Esophagus muscularis mucosa (tissue), 4 donors: Measurements from ENCODE around the gene OR4D1. TPM values are rescaled to one million over a fixed set of nuclear protein-coding genes. Genes with fewer than 3 reads are reported as not detected.

Source experiments
- DNase-seq: peaks from one replicate; pipeline ENCODE4 v3.0.0-alpha.2; 2017; ENCODE audit errors: extremely low spot score
- H3K27ac ChIP-seq, 4 donors: fragments of 200-600 bp; sonication (generic); replicated peaks in 1 of 4; 1 replicate in 3 of 4; 2 replicates in 1 of 4; pipeline ENCODE4 v1.5.1; 2016 to 2019; ENCODE audit warnings: mild to moderate bottlenecking in 1 of 4
- H3K27me3 ChIP-seq, 4 donors: fragments of 200-600 bp; sonication (generic); one replicate each; pipeline versions ENCODE4 v1.5.1 to v1.6.0; 2016 to 2019
- H3K36me3 ChIP-seq, 4 donors: fragments of 200-600 bp; sonication (generic); one replicate each; pipeline ENCODE4 v1.5.1; 2016 to 2019
- H3K4me1 ChIP-seq, 4 donors: fragments of 200-600 bp; sonication (generic); one replicate each; pipeline ENCODE4 v1.5.1; 2016 to 2019
- H3K4me3 ChIP-seq, 4 donors: fragments of 200-600 bp; sonication (generic); 1 replicate in 2 of 4; 2 replicates in 2 of 4; pipeline ENCODE4 v1.5.1; 2016 to 2019; ENCODE audit warnings: mild to moderate bottlenecking in 4 of 4, moderate library complexity in 1 of 4
- H3K9me3 ChIP-seq, 4 donors: fragments of 200-600 bp; sonication (generic); 1 replicate in 3 of 4; 2 replicates in 1 of 4; pipeline ENCODE4 v1.5.1; 2016 to 2019
- CTCF ChIP-seq, 3 experiments: fragments of 200-600 bp in 2 of 3; fragments of 450-650 bp in 1 of 3; sonication (generic) in 2 of 3; IDR thresholded peaks; one replicate each; pipeline ENCODE4 v1.5.1; 2017 to 2019; ENCODE audit warnings: antibody characterized with exemption in 3 of 3, mild to moderate bottlenecking in 2 of 3, moderate library complexity in 1 of 3
- EP300 ChIP-seq: sonication (generic); formaldehyde crosslinking; IDR thresholded peaks from one replicate; pipeline ENCODE4 v1.6.1; 2017; ENCODE audit warnings: antibody characterized with exemption
- POLR2A ChIP-seq: fragments of 450-650 bp; IDR thresholded peaks from one replicate; pipeline ENCODE4 v1.6.1; 2017; ENCODE audit warnings: antibody characterized with exemption, moderate library complexity, mild to moderate bottlenecking, low read depth
- POLR2AphosphoS5 ChIP-seq, 2 donors: sonication (generic); formaldehyde crosslinking; IDR thresholded peaks; one replicate each; pipeline ENCODE4 v1.6.1; 2017; ENCODE audit warnings: antibody characterized with exemption in 2 of 2
- WGBS: methylation state at CpG from one replicate; pipeline ENCODE4 v1.1.5; 2018; 5-methylcytosine and 5-hydroxymethylcytosine counted together
- intact Hi-C: fragments of 100-400 bp; cut with DNase I; formaldehyde crosslinking; loops from one replicate; pipeline ENCODE4 v1.15.1; 2023
- total RNA-seq, 4 donors: library from RNA; depleted of rRNA; stranded (reverse); fragments of >200 nt; gene quantifications; one replicate each; pipeline versions ENCODE4 v1.1.0 to v1.2.1, GENCODE V29; 2016

The OR4D1 gene
- total RNA-seq, 4 donors from 2014 or later: not detected

GRCh38 chr17:58183514-58183913 is 35.3 kb downstream of the OR4D1 start:
- no peak for DNase-seq
- Histone ChIP-seq H3K4me1 (no peaks in the 10 kb centered on the region), H3K9me3 (no peaks in the 10 kb centered on the region), H3K36me3 (no peaks in the 10 kb centered on the region), H3K27ac (no peak overlapping the region), H3K27me3 (peaks cover 0 to 20% (median 0%) of the 10 kb centered on the region in 4 donors), H3K4me3 (no peak overlapping the region)
- intact Hi-C loops: no loop called here
- no peak for TF ChIP-seq CTCF (IDR thresholded peaks at IDR 0.05)
- WGBS: 79% methylated on average over 4 of the region's 4 CpGs

- 52% methylated on average over 9 of the region's 10 CpGs for WGBS
- DNase-seq: no peak
- H3K4me1 ChIP-seq: no peaks in the 10 kb centered on the region
- H3K27ac ChIP-seq: no peak overlapping the region
- peaks cover 0 to 28% (median 0%) of the 10 kb centered on the region in 4 donors for H3K27me3 ChIP-seq
- TF ChIP-seq POLR2AphosphoS5 (IDR thresholded peaks at IDR 0.05): no peak
- TF ChIP-seq CTCF (IDR thresholded peaks at IDR 0.05): no peak
- no peak for TF ChIP-seq POLR2A
- no peak for TF ChIP-seq EP300
- intact Hi-C loops: no loop called here
- H3K4me3 ChIP-seq: no peak overlapping the region
- no peaks in the 10 kb centered on the region for H3K36me3 ChIP-seq
- H3K9me3 ChIP-seq: no peaks in the 10 kb centered on the region
Observed at GRCh38 chr17:58184308-58184985, 36.3 kb downstream of the OR4D1 start.

DNA sequence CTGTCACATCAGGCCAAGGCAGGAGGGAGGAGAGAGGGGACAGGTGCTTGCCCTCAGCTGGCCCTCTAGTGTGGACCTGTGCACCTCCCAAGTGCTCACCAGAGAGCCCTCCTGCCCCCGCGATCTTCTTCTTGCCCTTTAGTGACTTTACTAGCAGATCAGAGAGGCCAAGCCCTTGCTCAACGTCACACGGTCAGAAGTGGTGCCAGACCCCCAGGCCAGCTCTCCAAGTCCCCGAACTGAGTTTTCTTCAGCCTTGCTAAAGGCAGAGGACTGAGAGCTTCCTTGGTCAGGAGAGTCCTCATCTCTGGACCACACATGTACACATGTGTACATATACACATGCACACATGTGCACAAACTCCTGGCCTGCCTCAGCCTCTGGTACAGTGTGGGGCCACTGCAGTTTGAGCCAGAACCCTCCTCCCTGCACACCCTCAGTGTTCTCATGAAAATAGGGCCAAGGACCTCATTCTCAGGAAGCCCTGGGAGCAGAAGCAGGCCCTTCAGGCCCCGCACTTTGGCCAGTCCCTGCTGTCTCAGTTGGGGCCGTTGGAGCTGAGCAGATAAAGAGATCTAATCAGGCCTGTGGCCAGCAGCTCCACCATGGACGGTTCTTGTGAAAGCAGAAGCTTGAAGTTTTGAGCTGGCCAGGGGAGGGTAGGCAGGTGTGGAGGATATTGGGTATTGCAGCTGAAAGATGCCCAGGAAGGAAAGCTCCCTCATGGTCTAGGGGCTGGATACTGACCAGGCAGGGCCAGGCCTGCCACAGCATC is 37.0 kb downstream of the OR4D1 start:
- no peak overlapping the region for H3K27ac ChIP-seq
- TF ChIP-seq POLR2AphosphoS5 (IDR thresholded peaks at IDR 0.05) (no peak), EP300 (no peak), POLR2A (no peak), CTCF (IDR thresholded peaks at IDR 0.05) (no peak)
- no peak overlapping the region for H3K4me3 ChIP-seq
- WGBS: 86% methylated on average over 8 of the region's 8 CpGs
- intact Hi-C loops: no loop called here
- H3K9me3 ChIP-seq: no peaks in the 10 kb centered on the region
- no peak for DNase-seq
- H3K27me3 ChIP-seq: peaks cover 0 to 36% (median 0%) of the 10 kb centered on the region in 4 donors
- H3K4me1 ChIP-seq: no peaks in the 10 kb centered on the region
- no peaks in the 10 kb centered on the region for H3K36me3 ChIP-seq

- TF ChIP-seq CTCF (IDR thresholded peaks at IDR 0.05): no peak
- TF ChIP-seq POLR2A: no peak
- TF ChIP-seq POLR2AphosphoS5 (IDR thresholded peaks at IDR 0.05): no peak
- no peak for TF ChIP-seq EP300
- WGBS: 87% methylated on average over 4 of the region's 4 CpGs
- intact Hi-C loops: no loop called here
- Histone ChIP-seq H3K9me3 (no peaks in the 10 kb centered on the region), H3K27ac (no peak overlapping the region), H3K36me3 (no peaks in the 10 kb centered on the region), H3K27me3 (peaks cover 0 to 50% (median 3%) of the 10 kb centered on the region in 4 donors), H3K4me1 (no peaks in the 10 kb centered on the region), H3K4me3 (no peak overlapping the region)
- no peak for DNase-seq
Observed at GRCh38 chr17:58186591-58186990, 38.4 kb downstream of the OR4D1 start.
